HepG2 (cell line): ENCODE data around the gene SLBP. TPM values are rescaled to one million over a fixed set of nuclear protein-coding genes. Genes with fewer than 3 reads are reported as not detected.

Experiments
- ATM ChIP-seq: fragments of 450-650 bp; IDR thresholded peaks from 2 replicates; pipeline ENCODE4 v1.7.1; 2017; ENCODE audit warnings: mild to moderate bottlenecking, borderline replicate concordance
- CAMTA2 ChIP-seq: sonication (generic); formaldehyde crosslinking; IDR thresholded peaks from 2 replicates; pipeline ENCODE4 v1.4.0; 2020; ENCODE audit warnings: mild to moderate bottlenecking, missing genetic modification reagents, borderline replicate concordance
- CEBPG ChIP-seq: IDR thresholded peaks from 2 replicates; pipeline ENCODE4 v1.6.1; 2016
- ERF ChIP-seq: IDR thresholded peaks from 2 replicates; pipeline ENCODE4 v1.6.1; 2018; ENCODE audit warnings: missing biosample characterization, missing genetic modification reagents
- KLF6 ChIP-seq: IDR thresholded peaks from 2 replicates; pipeline ENCODE4 v1.8.0; 2016; ENCODE audit warnings: missing biosample characterization, missing genetic modification reagents
- SP4 ChIP-seq: sonication (generic); formaldehyde crosslinking; IDR thresholded peaks from 2 replicates; pipeline ENCODE4 v1.8.1; 2023; ENCODE audit warnings: mild to moderate bottlenecking, missing genetic modification reagents
- SRSF9 ChIP-seq: fragments of 200-400 bp; formaldehyde crosslinking; IDR thresholded peaks from 2 replicates; pipeline ENCODE4 v1.6.1; 2018; ENCODE audit warnings: borderline replicate concordance, mild to moderate bottlenecking, low read depth, low read length; ENCODE audit not compliant: insufficient read depth, poor library complexity, severe bottlenecking
- TCF7 ChIP-seq: sonication (generic); IDR thresholded peaks from 2 replicates; pipeline ENCODE4 v1.6.1; 2016; ENCODE audit warnings: antibody characterized with exemption, low read depth
- TFAP4 ChIP-seq: sonication (generic); IDR thresholded peaks from 2 replicates; pipeline ENCODE4 v1.6.1; 2016; ENCODE audit warnings: low read depth, borderline replicate concordance
- ZNF329 ChIP-seq: sonication (generic); formaldehyde crosslinking; IDR thresholded peaks from 2 replicates; pipeline ENCODE4 v1.9.0; 2021; ENCODE audit warnings: low read depth, mild to moderate bottlenecking, missing genetic modification reagents
- ZNF335 ChIP-seq: sonication (generic); formaldehyde crosslinking; IDR thresholded peaks from 2 replicates; pipeline ENCODE4 v1.4.0; 2020; ENCODE audit warnings: missing genetic modification reagents
- ZNF343 ChIP-seq: sonication (generic); formaldehyde crosslinking; IDR thresholded peaks from 2 replicates; pipeline ENCODE4 v1.4.0; 2020; ENCODE audit warnings: mild to moderate bottlenecking, missing genetic modification reagents
- ZNF431 ChIP-seq: sonication (generic); formaldehyde crosslinking; IDR thresholded peaks from 2 replicates; pipeline ENCODE4 v1.9.0; 2022; ENCODE audit warnings: missing genetic modification reagents, low read depth, mild to moderate bottlenecking, borderline replicate concordance
- ZNF781 ChIP-seq: sonication (generic); formaldehyde crosslinking; IDR thresholded peaks from 2 replicates; pipeline ENCODE4 v1.5.1; 2020; ENCODE audit warnings: borderline replicate concordance, mild to moderate bottlenecking, missing genetic modification reagents; ENCODE audit errors: not compliant biosample characterization
- ZNF816 ChIP-seq: sonication (generic); formaldehyde crosslinking; IDR thresholded peaks from 2 replicates; pipeline ENCODE4 v1.8.0; 2022; ENCODE audit warnings: missing genetic modification reagents, mild to moderate bottlenecking, borderline replicate concordance
- ZNF850 ChIP-seq: sonication (generic); formaldehyde crosslinking; conservative IDR thresholded peaks from 2 replicates; pipeline ENCODE4 v1.9.0; 2021; ENCODE audit warnings: mild to moderate bottlenecking, missing genetic modification reagents
- polyA plus RNA-seq, 8 experiments: library from polyadenylated mRNA; depleted of rRNA in 3 of 8; stranded (reverse) in 7 of 8; unstranded in 1 of 8; fragments of >200 nt; fragmentation: Illumina TruSeq in 4 of 8; extraction: Trizol in 4 of 8; gene quantifications; 2 replicates each; pipeline versions ENCODE4 v1.2.1 to v1.2.3, GENCODE V29; 2011 to 2016; ENCODE audit warnings: low read depth in 4 of 8, missing spikeins in 1 of 8, mixed read lengths in 1 of 8; ENCODE audit not compliant: insufficient read depth in 1 of 8
- total RNA-seq, 5 experiments: library from RNA; depleted of rRNA; stranded (reverse); fragments of >200 nt; fragmentation: Illumina TruSeq; extraction: Trizol; gene quantifications; 2 replicates each; pipeline ENCODE4 v1.2.3, GENCODE V29; 2016; ENCODE audit warnings: low read depth in 1 of 5
- TF ChIP-seq, protein P1 (sequence below): sonication (generic); formaldehyde crosslinking; IDR thresholded peaks from 2 replicates; pipeline ENCODE4 v1.4.0; 2020; ENCODE audit warnings: missing genetic modification reagents, borderline replicate concordance
- TF ChIP-seq, protein P2 (sequence below): IDR thresholded peaks from 2 replicates; pipeline ENCODE4 v1.6.1; 2016; ENCODE audit warnings: low read depth, missing genetic modification reagents, missing compliant biosample characterization
- TF ChIP-seq, protein P3 (sequence below): sonication (generic); formaldehyde crosslinking; IDR thresholded peaks from 2 replicates; pipeline ENCODE4 v1.8.1; 2023; ENCODE audit warnings: mild to moderate bottlenecking, missing genetic modification reagents, borderline replicate concordance

The SLBP gene
- total and polyA plus RNA-seq, 2 of the 13 experiments (the other 11 are each of a cell fraction or from before 2014, with no cell fraction given) = 43.9 to 104 TPM

DNA sequence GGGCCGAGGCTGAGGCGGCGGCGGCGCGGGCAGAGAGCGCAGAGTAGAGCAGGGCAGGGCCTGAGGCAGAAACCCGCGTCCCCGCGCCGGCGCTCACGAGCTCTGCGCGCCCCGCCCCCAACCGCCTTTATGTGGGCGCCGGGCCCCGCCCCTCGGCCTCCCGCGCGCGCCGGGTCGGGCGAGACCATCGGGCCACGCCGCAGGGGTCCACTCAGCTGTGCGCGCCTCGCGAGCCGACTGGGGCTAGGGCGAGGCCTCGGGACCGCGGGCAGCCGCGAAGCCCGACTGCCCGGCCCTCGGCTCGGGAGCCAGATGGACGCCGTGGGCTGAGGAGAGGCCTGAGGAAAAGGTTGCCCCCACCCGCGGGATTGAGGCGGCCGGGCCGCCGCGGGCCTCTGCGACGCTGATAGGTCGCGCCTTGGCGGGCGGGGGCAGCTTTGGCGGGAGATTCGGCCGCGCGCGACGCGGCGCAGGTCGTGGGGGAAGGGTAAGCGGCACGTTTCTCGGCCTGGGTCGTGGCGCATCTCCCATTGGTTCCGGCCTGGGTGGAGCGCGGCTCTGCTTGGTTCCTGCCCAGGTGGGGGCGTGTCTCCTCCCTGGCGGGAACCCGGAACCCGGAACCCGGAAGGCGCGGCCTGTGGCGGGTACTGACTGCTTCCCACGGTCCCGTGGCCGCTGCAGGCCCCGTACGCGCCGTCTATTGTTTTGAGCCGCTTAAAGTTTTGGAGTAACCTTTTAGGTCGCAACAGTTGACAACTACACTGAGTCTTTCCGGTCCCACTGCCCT is at the start of gene SLBP (continued):
- TF ChIP-seq, protein P1, sequence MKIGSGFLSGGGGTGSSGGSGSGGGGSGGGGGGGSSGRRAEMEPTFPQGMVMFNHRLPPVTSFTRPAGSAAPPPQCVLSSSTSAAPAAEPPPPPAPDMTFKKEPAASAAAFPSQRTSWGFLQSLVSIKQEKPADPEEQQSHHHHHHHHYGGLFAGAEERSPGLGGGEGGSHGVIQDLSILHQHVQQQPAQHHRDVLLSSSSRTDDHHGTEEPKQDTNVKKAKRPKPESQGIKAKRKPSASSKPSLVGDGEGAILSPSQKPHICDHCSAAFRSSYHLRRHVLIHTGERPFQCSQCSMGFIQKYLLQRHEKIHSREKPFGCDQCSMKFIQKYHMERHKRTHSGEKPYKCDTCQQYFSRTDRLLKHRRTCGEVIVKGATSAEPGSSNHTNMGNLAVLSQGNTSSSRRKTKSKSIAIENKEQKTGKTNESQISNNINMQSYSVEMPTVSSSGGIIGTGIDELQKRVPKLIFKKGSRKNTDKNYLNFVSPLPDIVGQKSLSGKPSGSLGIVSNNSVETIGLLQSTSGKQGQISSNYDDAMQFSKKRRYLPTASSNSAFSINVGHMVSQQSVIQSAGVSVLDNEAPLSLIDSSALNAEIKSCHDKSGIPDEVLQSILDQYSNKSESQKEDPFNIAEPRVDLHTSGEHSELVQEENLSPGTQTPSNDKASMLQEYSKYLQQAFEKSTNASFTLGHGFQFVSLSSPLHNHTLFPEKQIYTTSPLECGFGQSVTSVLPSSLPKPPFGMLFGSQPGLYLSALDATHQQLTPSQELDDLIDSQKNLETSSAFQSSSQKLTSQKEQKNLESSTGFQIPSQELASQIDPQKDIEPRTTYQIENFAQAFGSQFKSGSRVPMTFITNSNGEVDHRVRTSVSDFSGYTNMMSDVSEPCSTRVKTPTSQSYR (CRISPR knock-in tag) = peak; percentile 98
- TF ChIP-seq ATM (no peak), ZNF343 (CRISPR knock-in tag) (peak; percentile 96; the same call in 1 of the 2 replicates), CEBPG (CRISPR knock-in tag) (peak; percentile 27; the same call in 1 of the 2 replicates), TFAP4 (no peak; the same call in 1 of the 2 replicates), SP4 (peak; percentile 93), ZNF431 (no peak; the same call in none of the 2 replicates), ZNF816 (CRISPR knock-in tag) (peak; percentile 97; the same call in 1 of the 2 replicates), ZNF850 (CRISPR knock-in tag) (0 out of 2 replicates have a peak, but pooled peaks have one; percentile 68), CAMTA2 (CRISPR knock-in tag) (peak; percentile 98), ZNF335 (CRISPR knock-in tag) (0 out of 2 replicates have a peak, but pooled peaks have one; percentile 44), SRSF9 (no peak), ZNF329 (CRISPR knock-in tag) (peak; percentile 25), ERF (CRISPR knock-in tag) (peak; percentile 99), KLF6 (CRISPR knock-in tag) (peak; percentile 94), ZNF781 (CRISPR knock-in tag) (peak; percentile 96), TCF7 (no peak)
- TF ChIP-seq, protein P2, sequence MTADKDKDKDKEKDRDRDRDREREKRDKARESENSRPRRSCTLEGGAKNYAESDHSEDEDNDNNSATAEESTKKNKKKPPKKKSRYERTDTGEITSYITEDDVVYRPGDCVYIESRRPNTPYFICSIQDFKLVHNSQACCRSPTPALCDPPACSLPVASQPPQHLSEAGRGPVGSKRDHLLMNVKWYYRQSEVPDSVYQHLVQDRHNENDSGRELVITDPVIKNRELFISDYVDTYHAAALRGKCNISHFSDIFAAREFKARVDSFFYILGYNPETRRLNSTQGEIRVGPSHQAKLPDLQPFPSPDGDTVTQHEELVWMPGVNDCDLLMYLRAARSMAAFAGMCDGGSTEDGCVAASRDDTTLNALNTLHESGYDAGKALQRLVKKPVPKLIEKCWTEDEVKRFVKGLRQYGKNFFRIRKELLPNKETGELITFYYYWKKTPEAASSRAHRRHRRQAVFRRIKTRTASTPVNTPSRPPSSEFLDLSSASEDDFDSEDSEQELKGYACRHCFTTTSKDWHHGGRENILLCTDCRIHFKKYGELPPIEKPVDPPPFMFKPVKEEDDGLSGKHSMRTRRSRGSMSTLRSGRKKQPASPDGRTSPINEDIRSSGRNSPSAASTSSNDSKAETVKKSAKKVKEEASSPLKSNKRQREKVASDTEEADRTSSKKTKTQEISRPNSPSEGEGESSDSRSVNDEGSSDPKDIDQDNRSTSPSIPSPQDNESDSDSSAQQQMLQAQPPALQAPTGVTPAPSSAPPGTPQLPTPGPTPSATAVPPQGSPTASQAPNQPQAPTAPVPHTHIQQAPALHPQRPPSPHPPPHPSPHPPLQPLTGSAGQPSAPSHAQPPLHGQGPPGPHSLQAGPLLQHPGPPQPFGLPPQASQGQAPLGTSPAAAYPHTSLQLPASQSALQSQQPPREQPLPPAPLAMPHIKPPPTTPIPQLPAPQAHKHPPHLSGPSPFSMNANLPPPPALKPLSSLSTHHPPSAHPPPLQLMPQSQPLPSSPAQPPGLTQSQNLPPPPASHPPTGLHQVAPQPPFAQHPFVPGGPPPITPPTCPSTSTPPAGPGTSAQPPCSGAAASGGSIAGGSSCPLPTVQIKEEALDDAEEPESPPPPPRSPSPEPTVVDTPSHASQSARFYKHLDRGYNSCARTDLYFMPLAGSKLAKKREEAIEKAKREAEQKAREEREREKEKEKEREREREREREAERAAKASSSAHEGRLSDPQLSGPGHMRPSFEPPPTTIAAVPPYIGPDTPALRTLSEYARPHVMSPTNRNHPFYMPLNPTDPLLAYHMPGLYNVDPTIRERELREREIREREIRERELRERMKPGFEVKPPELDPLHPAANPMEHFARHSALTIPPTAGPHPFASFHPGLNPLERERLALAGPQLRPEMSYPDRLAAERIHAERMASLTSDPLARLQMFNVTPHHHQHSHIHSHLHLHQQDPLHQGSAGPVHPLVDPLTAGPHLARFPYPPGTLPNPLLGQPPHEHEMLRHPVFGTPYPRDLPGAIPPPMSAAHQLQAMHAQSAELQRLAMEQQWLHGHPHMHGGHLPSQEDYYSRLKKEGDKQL (CRISPR knock-in tag) = peak; percentile 39; the same call in 1 of the 2 replicates
- TF ChIP-seq, protein P3, sequence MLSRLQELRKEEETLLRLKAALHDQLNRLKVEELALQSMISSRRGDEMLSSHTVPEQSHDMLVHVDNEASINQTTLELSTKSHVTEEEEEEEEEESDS (CRISPR knock-in tag) = peak; percentile 95
